BJ (cell line): ENCODE data around the gene IBA57. TPM values are rescaled to one million over a fixed set of nuclear protein-coding genes. Genes with fewer than 3 reads are reported as not detected.

ENCODE experiments used
- CTCF ChIA-PET: fragments of 350-600 bp; formaldehyde crosslinking; extraction: SDS; loops from one replicate; lab custom pipeline; 2021; ENCODE audit warnings: antibody characterized with exemption, inconsistent platforms; lab: Yijun Ruan, JAX
- POLR2A ChIA-PET: fragments of 300-600 bp; sonication (Branson Sonifier 250); formaldehyde crosslinking; extraction: SDS; loops from one replicate; lab custom pipeline; 2021; ENCODE audit warnings: antibody characterized with exemption; lab: Charles Lee
- DNase-seq: peaks from one replicate; pipeline ENCODE4 v3.0.0-alpha.2; 2011; ENCODE audit warnings: low read depth
- H3K27me3 ChIP-seq: 2 replicates; pipeline ENCODE4 v1.6.0; 2011; ENCODE audit warnings: low read length; ENCODE audit not compliant: control insufficient read depth, insufficient read depth
- H3K36me3 ChIP-seq: 2 replicates; pipeline ENCODE4 v1.5.1; 2011; ENCODE audit warnings: low read length; ENCODE audit not compliant: control insufficient read depth, insufficient read depth
- H3K4me3 ChIP-seq: 2 replicates; pipeline ENCODE4 v1.5.1; 2011; ENCODE audit warnings: low read depth, mild to moderate bottlenecking, control low read depth, low read length
- CTCF ChIP-seq: IDR thresholded peaks from 2 replicates; pipeline ENCODE4 v1.5.1; 2011; ENCODE audit warnings: low read depth, mild to moderate bottlenecking, control low read depth, inconsistent platforms, low read length, moderate library complexity; ENCODE audit not compliant: insufficient read depth
- polyA plus RNA-seq: library from polyadenylated mRNA; depleted of rRNA; stranded (reverse); fragments of >200 nt; gene quantifications from 2 replicates; pipeline ENCODE4 v1.2.3, GENCODE V29; 2011

IBA57 gene
- polyA plus RNA-seq, 1 experiment = 2.8 TPM

DNA sequence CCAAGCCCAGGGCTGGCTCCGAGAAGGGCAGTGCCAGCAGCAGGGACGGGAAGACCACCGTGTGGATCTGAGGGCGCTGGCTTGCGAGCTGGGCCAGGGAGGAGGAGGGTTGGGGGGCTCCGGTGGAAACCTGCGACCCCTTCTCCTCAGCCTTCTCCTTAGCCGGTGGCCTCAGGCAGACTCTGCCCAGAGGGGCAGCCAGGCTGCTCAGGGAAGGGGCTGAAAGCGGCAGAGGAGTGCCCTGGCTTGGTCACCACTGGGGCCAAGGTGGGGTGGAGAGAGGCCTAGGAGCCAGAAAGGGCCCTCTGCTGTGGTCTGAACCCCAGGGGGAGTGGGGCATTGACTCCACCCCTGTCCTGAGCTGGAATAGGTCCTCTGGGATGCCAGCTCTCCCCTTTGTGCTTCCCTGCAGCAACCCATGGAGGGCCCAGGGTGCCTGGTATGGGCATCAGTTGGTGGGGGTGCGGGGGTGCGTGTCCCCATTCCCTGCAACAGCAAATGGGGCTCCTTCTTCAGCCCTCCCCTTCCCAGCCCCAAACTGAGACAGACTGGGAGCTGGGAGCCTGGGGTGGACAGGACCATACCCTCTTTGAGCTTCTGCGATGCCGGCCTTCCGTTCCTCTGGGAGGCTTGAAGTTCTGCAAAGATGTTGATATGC is 6.5 kb upstream of the IBA57 start:
- H3K27me3 ChIP-seq = peaks cover 9% of the 10 kb centered on the region
- no peak for TF ChIP-seq CTCF
- no peak overlapping the region for H3K4me3 ChIP-seq
- DNase-seq = no peak
- POLR2A ChIA-PET = no interaction called here
- CTCF ChIA-PET = no interaction called here
- no peaks in the 10 kb centered on the region for H3K36me3 ChIP-seq

DNA sequence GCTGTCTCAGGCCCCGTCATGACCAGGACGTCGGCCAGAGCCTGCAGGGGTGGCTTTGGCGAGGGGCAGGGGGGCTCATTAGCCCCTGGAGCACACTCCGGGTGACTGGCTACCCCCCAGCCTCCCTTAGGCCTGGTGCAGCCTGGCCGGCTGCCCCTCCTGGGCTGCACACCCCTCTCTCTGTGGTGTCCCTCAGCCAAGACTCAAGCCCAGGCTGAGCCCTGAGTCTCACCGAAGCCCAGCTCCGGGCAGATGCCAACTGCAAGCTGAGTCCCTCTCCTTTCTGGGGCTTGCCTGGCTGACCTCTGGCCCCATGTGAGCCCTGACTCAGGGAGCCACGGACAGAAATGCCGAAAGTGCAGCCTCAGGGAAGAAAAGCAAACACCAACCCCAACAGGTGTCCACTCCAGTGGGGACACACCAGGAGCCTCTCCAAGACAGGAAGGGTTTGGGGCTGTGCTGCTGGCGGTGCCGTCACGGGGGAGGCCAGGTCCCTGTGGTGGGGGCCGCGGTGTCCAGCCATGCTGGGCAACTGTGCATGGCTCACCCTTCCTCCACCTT is 5.3 kb upstream of the IBA57 start:
- CTCF ChIA-PET = no interaction called here
- peaks cover 9% of the 10 kb centered on the region for H3K27me3 ChIP-seq
- H3K4me3 ChIP-seq = no peak overlapping the region
- DNase-seq = no peak
- no peak for TF ChIP-seq CTCF
- no peaks in the 10 kb centered on the region for H3K36me3 ChIP-seq
- POLR2A ChIA-PET = interaction anchor here (0.7 kb wide), 1 partner anchor 18 kb away, joined by 3 read pairs; no protein-coding TSS in a partner anchor

GRCh38 chr1:228161362-228161761 is 4.2 kb upstream of the IBA57 start:
- DNase-seq = no peak
- POLR2A ChIA-PET = no interaction called here
- CTCF ChIA-PET = interaction anchor here (1.7 kb wide), 1 partner anchor 11 kb away, joined by 4 read pairs; the partner anchor contains the start of gene GJC2
- H3K4me3 ChIP-seq = no peak overlapping the region
- H3K36me3 ChIP-seq = no peaks in the 10 kb centered on the region
- peaks cover 9% of the 10 kb centered on the region for H3K27me3 ChIP-seq
- no peak for TF ChIP-seq CTCF

- H3K27me3 ChIP-seq = peaks cover 9% of the 10 kb centered on the region
- no peak for TF ChIP-seq CTCF
- ChIA-PET POLR2A (no interaction called here), CTCF (interaction anchor here (1.7 kb wide), 1 partner anchor 11 kb away, joined by 4 read pairs; the partner anchor contains the start of gene GJC2)
- no peak overlapping the region for H3K4me3 ChIP-seq
- H3K36me3 ChIP-seq = no peaks in the 10 kb centered on the region
- DNase-seq = no peak
Observed at GRCh38 chr1:228161866-228162265, 3.7 kb upstream of the IBA57 start.

DNA sequence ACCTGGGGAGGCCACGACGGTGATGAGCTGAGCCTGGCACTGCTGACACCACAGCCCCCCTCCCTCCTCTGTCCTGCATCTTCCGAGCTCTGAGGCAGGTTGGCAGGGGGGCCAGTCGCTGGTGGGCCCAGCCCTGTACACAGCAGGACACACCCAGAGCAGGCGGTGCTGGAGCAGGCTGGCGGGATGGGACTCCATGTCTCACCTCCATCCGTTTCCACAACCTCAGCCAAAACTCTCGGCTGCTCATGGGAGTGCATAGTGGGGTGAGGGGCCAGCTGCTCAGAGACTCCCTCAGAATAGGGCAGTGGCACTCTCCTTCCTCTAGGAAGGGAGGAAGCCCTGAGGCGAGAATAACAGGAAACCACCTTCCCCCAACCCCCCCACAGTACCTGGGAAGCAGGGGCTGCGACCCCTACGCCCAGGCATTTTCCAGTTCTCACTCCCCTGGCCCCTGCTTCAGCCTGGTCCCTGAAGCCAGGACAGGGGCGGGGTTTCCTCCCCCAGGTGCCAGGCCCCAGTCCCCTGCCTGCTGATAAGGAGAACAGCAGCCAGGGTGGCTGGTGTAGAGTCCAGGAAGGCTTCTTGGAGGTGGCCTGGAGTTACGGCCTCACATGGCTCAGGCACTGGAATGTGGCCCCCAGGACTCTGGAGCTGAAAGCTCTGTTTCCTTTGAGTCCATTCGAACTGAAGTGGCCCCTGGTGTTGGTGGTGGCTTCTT is 3.2 kb upstream of the IBA57 start:
- no peaks in the 10 kb centered on the region for H3K36me3 ChIP-seq
- peaks cover 9% of the 10 kb centered on the region for H3K27me3 ChIP-seq
- DNase-seq = no peak
- no peak overlapping the region for H3K4me3 ChIP-seq
- no peak for TF ChIP-seq CTCF
- ChIA-PET POLR2A (no interaction called here), CTCF (interaction anchor here (1.7 kb wide), 1 partner anchor 12 kb away, joined by 4 read pairs; the partner anchor contains the start of gene GJC2)
